ENCODE data around the gene TMBIM6. TPM values are rescaled to one million over a fixed set of nuclear protein-coding genes. Genes with fewer than 3 reads are reported as not detected.
"Not testable (repeated sequence)": the region's sequence is repeated elsewhere in the genome, so short reads cannot be mapped to it uniquely, and the experiment has no call there.

Gene TMBIM6
- total RNA-seq, 2 experiments from 2014 or later = 437 to 443 TPM

GRCh38 chr12:49728446-49728845 lies 12.9 kb upstream of the TMBIM6 start:
- H3K27me3 Mint-ChIP-seq = peaks cover 3% of the 10 kb centered on the region
- ATAC-seq = no peak
- CTCF ChIA-PET = interaction anchor here (1.1 kb wide), 1 partner anchor 34 kb away, joined by 3 read pairs; no protein-coding TSS in a partner anchor
- no peak overlapping the region for H3K27ac Mint-ChIP-seq
- POLR2A ChIA-PET = interaction anchor here (1.4 kb wide), 1 partner anchor 13 kb away, joined by 3 read pairs; the partner anchor contains the start of gene TMBIM6
- TF ChIP-seq, protein P1, sequence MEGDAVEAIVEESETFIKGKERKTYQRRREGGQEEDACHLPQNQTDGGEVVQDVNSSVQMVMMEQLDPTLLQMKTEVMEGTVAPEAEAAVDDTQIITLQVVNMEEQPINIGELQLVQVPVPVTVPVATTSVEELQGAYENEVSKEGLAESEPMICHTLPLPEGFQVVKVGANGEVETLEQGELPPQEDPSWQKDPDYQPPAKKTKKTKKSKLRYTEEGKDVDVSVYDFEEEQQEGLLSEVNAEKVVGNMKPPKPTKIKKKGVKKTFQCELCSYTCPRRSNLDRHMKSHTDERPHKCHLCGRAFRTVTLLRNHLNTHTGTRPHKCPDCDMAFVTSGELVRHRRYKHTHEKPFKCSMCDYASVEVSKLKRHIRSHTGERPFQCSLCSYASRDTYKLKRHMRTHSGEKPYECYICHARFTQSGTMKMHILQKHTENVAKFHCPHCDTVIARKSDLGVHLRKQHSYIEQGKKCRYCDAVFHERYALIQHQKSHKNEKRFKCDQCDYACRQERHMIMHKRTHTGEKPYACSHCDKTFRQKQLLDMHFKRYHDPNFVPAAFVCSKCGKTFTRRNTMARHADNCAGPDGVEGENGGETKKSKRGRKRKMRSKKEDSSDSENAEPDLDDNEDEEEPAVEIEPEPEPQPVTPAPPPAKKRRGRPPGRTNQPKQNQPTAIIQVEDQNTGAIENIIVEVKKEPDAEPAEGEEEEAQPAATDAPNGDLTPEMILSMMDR (IDR thresholded peaks at IDR 0.05) = no peak
- DNase-seq = no peak
- no peak overlapping the region for H3K4me3 Mint-ChIP-seq
- no peaks in the 10 kb centered on the region for H3K4me1 Mint-ChIP-seq (ENCODE audit: low read depth)
- H3K9me3 Mint-ChIP-seq = no peaks in the 10 kb centered on the region
- H3K36me3 Mint-ChIP-seq (ENCODE audit: low read depth) = no peaks in the 10 kb centered on the region
- intact Hi-C loops (cut with micrococcal nuclease) = no loop called here

- CTCF ChIA-PET = no interaction called here
- H3K4me3 Mint-ChIP-seq = no peak overlapping the region
- ATAC-seq (no peak), DNase-seq (no peak)
- POLR2A ChIA-PET = no interaction called here
- H3K36me3 Mint-ChIP-seq (ENCODE audit: low read depth) = no peaks in the 10 kb centered on the region
- no peak overlapping the region for H3K27ac Mint-ChIP-seq
- TF ChIP-seq, protein P1 (IDR thresholded peaks at IDR 0.05) = no peak
- H3K27me3 Mint-ChIP-seq = peaks cover 3% of the 10 kb centered on the region
- H3K9me3 Mint-ChIP-seq = peaks cover 4% of the 10 kb centered on the region
- intact Hi-C loops (cut with micrococcal nuclease) = no loop called here
- H3K4me1 Mint-ChIP-seq (ENCODE audit: low read depth) = no peaks in the 10 kb centered on the region
These were observed 11.3 kb upstream of the TMBIM6 start for GRCh38 chr12:49730050-49730449.

- H3K4me3 Mint-ChIP-seq = no peak overlapping the region
- peaks cover 6% of the 10 kb centered on the region for H3K9me3 Mint-ChIP-seq
- no peak for ATAC-seq
- H3K27me3 Mint-ChIP-seq = peaks cover 3% of the 10 kb centered on the region
- no peaks in the 10 kb centered on the region for H3K4me1 Mint-ChIP-seq (ENCODE audit: low read depth)
- TF ChIP-seq, protein P1 (IDR thresholded peaks at IDR 0.05) = no peak
- CTCF ChIA-PET = no interaction called here
- H3K36me3 Mint-ChIP-seq (ENCODE audit: low read depth) = no peaks in the 10 kb centered on the region
- DNase-seq = no peak
- POLR2A ChIA-PET = no interaction called here
- no peak overlapping the region for H3K27ac Mint-ChIP-seq
- intact Hi-C loops (cut with micrococcal nuclease) = no loop called here
These were observed 10.7 kb upstream of the TMBIM6 start for GRCh38 chr12:49730568-49731101.

- ChIA-PET POLR2A (no interaction called here), CTCF (interaction anchor here (1.3 to 1.9 kb wide), 4 partner anchors 8 to 97 kb away, joined by 3 to 9 read pairs (median 4); partner anchors contain the start of gene TMBIM6)
- ATAC-seq (no peak), DNase-seq (no peak)
- Mint-ChIP-seq H3K9me3 (peaks cover 6% of the 10 kb centered on the region), H3K36me3 (ENCODE audit: low read depth) (no peaks in the 10 kb centered on the region), H3K4me1 (ENCODE audit: low read depth) (no peaks in the 10 kb centered on the region), H3K27me3 (no peaks in the 10 kb centered on the region), H3K4me3 (no peak overlapping the region), H3K27ac (no peak overlapping the region)
- intact Hi-C loops (cut with micrococcal nuclease) = no loop called here
- TF ChIP-seq, protein P1 (IDR thresholded peaks at IDR 0.05) = no peak
These were observed 7.9 kb upstream of the TMBIM6 start for GRCh38 chr12:49733219-49734017.

GRCh38 chr12:49734900-49735299 lies 6.5 kb upstream of the TMBIM6 start:
- ATAC-seq; H3K4me3 Mint-ChIP-seq; POLR2A ChIA-PET; H3K9me3 Mint-ChIP-seq; H3K27me3 Mint-ChIP-seq; intact Hi-C loops (cut with micrococcal nuclease); DNase-seq; H3K27ac Mint-ChIP-seq; H3K4me1 Mint-ChIP-seq (ENCODE audit: low read depth); H3K36me3 Mint-ChIP-seq (ENCODE audit: low read depth): not testable (repeated sequence)
- CTCF ChIA-PET = interaction anchor here (1.0 to 1.8 kb wide), 2 partner anchors 25 to 90 kb away, joined by 3 to 6 read pairs; no protein-coding TSS in a partner anchor

DNA sequence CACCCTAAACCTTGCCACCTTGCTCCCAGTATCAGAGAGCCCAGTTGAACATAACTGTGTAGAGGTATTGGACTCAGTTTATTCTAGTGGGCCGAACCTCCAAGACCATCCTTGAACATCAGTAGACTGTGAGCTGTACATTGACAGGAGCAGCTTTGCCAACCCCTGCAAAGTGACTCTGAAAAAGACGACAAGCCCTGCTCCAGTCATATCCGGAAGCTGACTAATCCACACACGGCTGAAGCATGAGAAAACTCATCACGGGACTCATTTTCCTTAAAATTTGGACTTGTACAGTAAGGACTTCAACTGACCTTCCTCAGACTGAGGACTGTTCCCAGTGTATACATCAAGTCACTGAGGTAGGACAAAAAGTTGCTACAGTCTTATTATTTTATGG lies 2.6 kb upstream of the TMBIM6 start:
- ATAC-seq; H3K9me3 Mint-ChIP-seq; intact Hi-C loops (cut with micrococcal nuclease); DNase-seq; H3K27me3 Mint-ChIP-seq; H3K27ac Mint-ChIP-seq; POLR2A ChIA-PET; H3K4me3 Mint-ChIP-seq: not testable (repeated sequence)
- CTCF ChIA-PET = interaction anchor here (0.9 to 3.5 kb wide), 3 partner anchors 23 to 380 kb away, joined by 3 to 15 read pairs (median 12); no protein-coding TSS in a partner anchor
- Mint-ChIP-seq H3K4me1 (ENCODE audit: low read depth) (peaks cover 10% of the 10 kb centered on the region), H3K36me3 (ENCODE audit: low read depth) (peaks cover 18% of the 10 kb centered on the region)

GRCh38 chr12:49740277-49740676 lies 1.1 kb upstream of the TMBIM6 start:
- Mint-ChIP-seq H3K36me3 (ENCODE audit: low read depth) (peaks cover 33% of the 10 kb centered on the region), H3K4me1 (ENCODE audit: low read depth) (peaks cover 26% of the 10 kb centered on the region)
- H3K9me3 Mint-ChIP-seq, H3K27me3 Mint-ChIP-seq, H3K4me3 Mint-ChIP-seq, ATAC-seq, H3K27ac Mint-ChIP-seq, DNase-seq: not testable (repeated sequence)
- POLR2A ChIA-PET = interaction anchor here (0.6 to 2.3 kb wide), 7 partner anchors 10 to 114 kb away, joined by 3 to 48 read pairs (median 15); no protein-coding TSS in a partner anchor
- CTCF ChIA-PET = interaction anchor here (1.0 to 2.8 kb wide), 13 partner anchors 9 to 205 kb away, joined by 3 to 66 read pairs (median 10); no protein-coding TSS in a partner anchor
- intact Hi-C loops (cut with micrococcal nuclease) = loop anchor here (2.0 kb wide), 1 partner anchor 23 kb away; no protein-coding TSS in a partner anchor

All from activated CD8-positive, alpha-beta T cell treated with anti-CD3 and anti-CD28 coated beads for 36 hours (primary cell).